Subcutaneous abdominal adipose tissue (tissue), 5 donors: ENCODE measurements around the gene GTSE1.

ENCODE experiments used
- H3K27ac ChIP-seq: one replicate; pipeline ENCODE4 v1.7.0; 2013; ENCODE audit warnings: low read depth, mild to moderate bottlenecking, inconsistent platforms, low read length, moderate library complexity
- H3K27me3 ChIP-seq, 5 donors: one replicate each; pipeline ENCODE4 v1.7.0; 2013; ENCODE audit warnings: low read length in 5 of 5, inconsistent platforms in 1 of 5; ENCODE audit not compliant: control insufficient read depth in 5 of 5, insufficient read depth in 4 of 5
- H3K36me3 ChIP-seq, 5 donors: one replicate each; pipeline ENCODE4 v1.7.0; 2013; ENCODE audit warnings: low read length in 5 of 5; ENCODE audit not compliant: control insufficient read depth in 5 of 5, insufficient read depth in 5 of 5
- H3K4me1 ChIP-seq, 5 donors: one replicate each; pipeline ENCODE4 v1.7.0; 2013; ENCODE audit warnings: low read length in 5 of 5, mild to moderate bottlenecking in 3 of 5, moderate library complexity in 1 of 5; ENCODE audit not compliant: control insufficient read depth in 5 of 5, insufficient read depth in 5 of 5
- H3K4me3 ChIP-seq, 5 donors: one replicate each; pipeline ENCODE4 v1.7.0; 2013; ENCODE audit warnings: low read length in 5 of 5, low read depth in 1 of 5
- H3K9ac ChIP-seq, 5 donors: one replicate each; pipeline ENCODE4 v1.7.0; 2013; ENCODE audit warnings: low read length in 5 of 5, mild to moderate bottlenecking in 4 of 5, moderate library complexity in 3 of 5
- H3K9me3 ChIP-seq, 5 donors: one replicate each; pipeline ENCODE4 v1.7.0; 2013; ENCODE audit warnings: low read length in 5 of 5; ENCODE audit not compliant: control insufficient read depth in 5 of 5
- donor health status: healthy.
- donor health status: healthy.
- donor health status: healthy.
- donor health status: healthy.
- donor health status: healthy.

Gene GTSE1

GRCh38 chr22:46362934-46363515 is 66.4 kb downstream of the GTSE1 start:
- H3K9ac ChIP-seq: no peak overlapping the region
- H3K27me3 ChIP-seq: peaks cover 17 to 43% (median 28%) of the 10 kb centered on the region in 5 donors
- peaks cover 0 to 15% (median 4%) of the 10 kb centered on the region in 5 donors for H3K36me3 ChIP-seq
- no peak overlapping the region for H3K27ac ChIP-seq
- H3K4me1 ChIP-seq: peaks cover 0 to 8% (median 0%) of the 10 kb centered on the region in 5 donors
- peaks cover 0 to 3% (median 0%) of the 10 kb centered on the region in 5 donors for H3K9me3 ChIP-seq
- H3K4me3 ChIP-seq: no peak overlapping the region

DNA sequence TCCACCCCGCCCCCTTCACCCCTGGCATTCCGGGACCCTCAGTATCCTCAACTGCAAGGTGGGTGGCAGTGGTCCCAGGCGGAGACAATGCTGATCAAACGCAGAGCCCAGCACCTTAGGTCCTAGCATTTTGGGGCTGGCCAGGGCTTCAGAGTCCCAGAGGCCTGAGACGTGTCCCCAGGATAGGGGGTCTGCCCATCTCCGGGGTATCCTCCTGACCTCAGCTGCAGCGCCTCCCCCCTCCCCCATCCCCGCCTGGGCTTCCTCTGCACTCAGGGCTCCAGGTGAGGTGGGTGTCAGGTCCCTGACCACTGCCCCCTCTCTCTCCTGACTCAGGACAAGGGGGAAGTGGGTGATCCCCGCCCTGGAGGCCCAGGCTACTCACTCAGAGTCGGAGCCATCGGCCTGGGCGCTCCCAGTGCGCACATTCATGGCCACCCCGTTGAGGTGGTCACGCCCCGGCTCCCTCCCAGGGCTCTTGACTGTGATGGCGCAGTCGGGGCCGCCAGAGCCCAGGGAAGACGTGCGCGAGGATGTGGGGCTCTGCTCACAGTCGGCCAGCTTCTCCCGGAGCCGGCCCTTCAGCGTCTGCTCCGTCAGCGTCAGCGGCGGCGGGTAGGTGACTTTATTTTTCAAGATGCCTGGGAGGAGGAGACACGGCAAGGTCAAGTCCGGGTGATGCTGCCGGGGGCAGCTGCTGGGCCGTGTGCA is 67.1 kb downstream of the GTSE1 start:
- Histone ChIP-seq H3K9me3 (peaks cover 0 to 3% (median 0%) of the 10 kb centered on the region in 5 donors), H3K4me3 (no peak overlapping the region), H3K9ac (no peak overlapping the region), H3K36me3 (peaks cover 0 to 10% (median 0%) of the 10 kb centered on the region in 5 donors), H3K27me3 (peaks cover 17 to 43% (median 31%) of the 10 kb centered on the region in 5 donors), H3K4me1 (peaks cover 0 to 8% (median 0%) of the 10 kb centered on the region in 5 donors), H3K27ac (no peak overlapping the region)

DNA sequence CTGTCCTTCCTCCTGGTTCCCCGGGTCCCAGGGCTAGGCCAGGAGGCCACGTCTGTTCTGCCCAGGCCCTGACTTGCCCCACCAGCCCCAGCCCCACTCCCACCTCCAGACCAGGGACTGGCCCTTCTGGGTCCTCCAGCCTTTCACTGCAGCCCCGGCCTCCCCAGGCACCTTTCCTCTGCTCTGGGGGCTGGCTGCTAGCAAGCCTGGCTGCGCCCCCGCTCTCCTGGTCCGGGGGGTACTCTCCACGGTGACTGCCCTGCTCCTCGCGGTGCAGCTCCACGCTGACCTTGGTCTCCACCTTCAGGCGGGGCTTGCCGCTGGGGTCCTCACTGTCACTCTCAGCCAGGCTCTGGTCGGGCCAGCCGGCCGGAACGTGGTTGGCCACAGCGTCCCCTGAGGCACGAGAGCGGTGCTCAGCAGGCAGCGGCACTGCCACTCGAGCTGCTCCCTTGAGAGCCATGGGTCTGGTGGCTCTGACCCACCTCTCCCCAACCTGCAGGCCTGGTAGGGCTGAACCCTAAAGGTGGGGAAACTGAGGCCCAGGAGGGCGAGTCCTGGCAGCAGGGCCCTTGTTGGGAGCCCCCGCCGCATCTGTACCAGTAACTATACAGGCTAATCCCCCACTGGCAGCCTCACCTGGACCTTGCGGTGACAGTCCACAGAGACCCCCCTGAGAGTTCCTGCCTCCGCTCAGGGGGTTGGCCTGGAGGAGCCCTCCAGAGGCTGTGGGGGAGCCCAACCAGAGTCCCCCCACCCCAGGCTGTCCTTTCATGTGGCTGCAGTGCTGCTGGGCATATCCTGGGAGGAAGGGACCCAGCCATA is 67.9 kb downstream of the GTSE1 start:
- H3K27ac ChIP-seq: no peak overlapping the region
- H3K4me1 ChIP-seq: peaks cover 0 to 8% (median 0%) of the 10 kb centered on the region in 5 donors
- peaks cover 0 to 3% (median 0%) of the 10 kb centered on the region in 5 donors for H3K9me3 ChIP-seq
- peaks cover 0 to 2% (median 0%) of the 10 kb centered on the region in 5 donors for H3K36me3 ChIP-seq
- H3K4me3 ChIP-seq: no peak overlapping the region
- no peak overlapping the region for H3K9ac ChIP-seq
- H3K27me3 ChIP-seq: peaks cover 17 to 43% (median 31%) of the 10 kb centered on the region in 5 donors

DNA sequence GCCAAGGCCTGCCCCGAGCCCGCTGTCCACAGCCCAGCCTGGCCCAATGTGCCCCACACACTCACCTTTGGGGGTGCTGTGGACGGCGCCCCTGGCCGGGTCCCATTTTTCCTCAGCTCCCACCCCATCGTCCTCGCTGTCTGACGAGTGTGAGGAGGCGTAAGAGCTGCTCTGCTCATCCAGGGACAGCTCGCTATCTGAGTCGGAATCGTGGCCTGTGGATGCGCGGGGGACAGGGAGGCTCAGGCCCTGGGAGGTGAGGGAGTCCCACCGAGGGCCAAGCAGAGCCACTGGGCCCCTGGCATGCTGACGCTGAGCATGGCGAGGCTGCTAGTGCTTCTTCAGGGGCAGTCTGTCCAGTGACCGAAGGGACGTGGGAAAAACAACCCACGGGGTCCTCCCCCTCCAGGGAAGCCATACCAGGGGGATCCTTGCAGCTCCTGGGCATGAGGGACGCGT is 68.5 kb downstream of the GTSE1 start:
- H3K9ac ChIP-seq: no peak overlapping the region
- peaks cover 0 to 8% (median 0%) of the 10 kb centered on the region in 5 donors for H3K4me1 ChIP-seq
- peaks cover 0 to 2% (median 0%) of the 10 kb centered on the region in 5 donors for H3K9me3 ChIP-seq
- H3K27ac ChIP-seq: no peak overlapping the region
- H3K36me3 ChIP-seq: no peaks in the 10 kb centered on the region
- H3K4me3 ChIP-seq: no peak overlapping the region
- peaks cover 17 to 43% (median 31%) of the 10 kb centered on the region in 5 donors for H3K27me3 ChIP-seq

DNA sequence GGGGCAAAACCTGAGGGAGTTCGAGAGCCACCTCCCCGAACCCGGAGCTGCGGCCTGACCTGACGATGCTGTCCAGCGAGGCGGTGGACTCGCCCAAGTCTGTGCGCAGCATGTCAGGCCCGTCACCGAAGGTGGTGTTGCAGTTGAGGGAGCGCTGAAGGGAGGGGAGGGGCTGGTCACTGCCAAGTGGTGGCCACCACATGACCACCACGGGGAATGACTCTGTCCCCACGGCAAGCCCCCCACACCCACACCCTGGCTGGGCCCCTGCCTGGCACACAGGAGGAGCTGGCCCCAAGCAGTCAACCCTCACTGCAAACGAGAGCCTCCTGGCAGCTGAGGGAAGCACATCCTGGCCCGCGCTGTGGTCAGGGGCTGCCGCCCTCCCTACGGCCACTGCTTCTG is 69.7 kb downstream of the GTSE1 start:
- peaks cover 0 to 8% (median 0%) of the 10 kb centered on the region in 5 donors for H3K4me1 ChIP-seq
- H3K27ac ChIP-seq: no peak overlapping the region
- H3K9ac ChIP-seq: no peak overlapping the region
- H3K9me3 ChIP-seq: no peaks in the 10 kb centered on the region
- H3K36me3 ChIP-seq: no peaks in the 10 kb centered on the region
- H3K27me3 ChIP-seq: peaks cover 17 to 45% (median 31%) of the 10 kb centered on the region in 5 donors
- H3K4me3 ChIP-seq: no peak overlapping the region

DNA sequence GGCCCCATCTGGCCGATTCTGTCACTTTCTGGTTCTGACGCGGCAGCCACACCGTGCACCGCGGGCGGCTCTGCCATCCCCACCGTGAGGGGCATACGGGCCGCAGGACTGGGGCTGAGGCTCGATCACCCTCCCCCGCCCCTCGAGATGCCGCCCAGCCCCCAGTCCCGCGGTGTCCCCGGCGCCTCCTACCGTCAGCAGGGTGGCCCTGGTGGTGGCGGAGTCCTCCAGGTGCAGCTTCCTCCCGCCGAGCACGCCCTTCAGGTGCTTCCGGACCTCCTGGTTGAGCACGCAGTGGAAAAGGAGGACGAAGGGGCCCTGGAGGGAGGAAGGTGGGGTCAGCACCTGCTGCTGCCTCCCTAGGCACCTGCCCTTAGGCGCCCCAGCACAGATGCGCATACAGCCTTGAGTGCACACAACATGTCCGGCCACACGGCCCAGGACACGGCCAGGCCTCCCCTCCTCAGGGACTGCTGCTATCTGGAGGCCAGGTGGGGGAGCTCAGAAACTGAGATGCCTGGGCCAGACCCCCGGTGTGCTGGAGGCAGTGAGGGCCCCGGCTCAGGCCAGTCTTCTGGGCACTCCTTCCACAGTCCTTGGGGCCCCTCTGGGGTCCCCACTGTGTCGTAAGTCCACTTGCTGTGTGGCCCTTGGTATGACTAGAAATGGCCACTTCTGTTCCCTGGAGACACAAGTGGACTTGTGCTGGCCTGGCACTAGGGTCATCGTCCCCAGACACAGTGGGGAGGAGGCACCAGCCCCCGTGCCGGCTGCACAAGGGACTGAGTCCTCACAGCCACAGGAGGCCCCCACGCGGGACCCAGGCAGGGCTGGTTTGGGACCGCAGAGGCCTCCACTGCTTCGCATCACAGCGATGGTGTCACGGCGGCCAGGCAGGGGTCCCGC is 70.4 kb downstream of the GTSE1 start:
- no peaks in the 10 kb centered on the region for H3K36me3 ChIP-seq
- peaks cover 0 to 7% (median 0%) of the 10 kb centered on the region in 5 donors for H3K4me1 ChIP-seq
- no peaks in the 10 kb centered on the region for H3K9me3 ChIP-seq

GRCh38 chr22:46367707-46368191 is 71.1 kb downstream of the GTSE1 start:
- H3K36me3 ChIP-seq: no peaks in the 10 kb centered on the region
- H3K27me3 ChIP-seq: peaks cover 17 to 45% (median 33%) of the 10 kb centered on the region in 5 donors
- peaks cover 0 to 5% (median 0%) of the 10 kb centered on the region in 5 donors for H3K4me1 ChIP-seq
- no peak overlapping the region for H3K27ac ChIP-seq
- H3K4me3 ChIP-seq: no peak overlapping the region
- H3K9ac ChIP-seq: no peak overlapping the region
- no peaks in the 10 kb centered on the region for H3K9me3 ChIP-seq

More for the DNA sequence above, 70.4 kb downstream of the GTSE1 start:
- H3K9ac ChIP-seq: no peak overlapping the region
- no peak overlapping the region for H3K4me3 ChIP-seq
- H3K27ac ChIP-seq: no peak overlapping the region
- H3K27me3 ChIP-seq: peaks cover 17 to 45% (median 31%) of the 10 kb centered on the region in 5 donors

- H3K27ac ChIP-seq: no peak overlapping the region
Measured at GRCh38 chr22:46368422-46368821, 71.8 kb downstream of the GTSE1 start.

More at GRCh38 chr22:46368422-46368821, 71.8 kb downstream of the GTSE1 start:
- Histone ChIP-seq H3K9me3 (no peaks in the 10 kb centered on the region), H3K9ac (no peak overlapping the region), H3K4me1 (peaks cover 0 to 5% (median 0%) of the 10 kb centered on the region in 5 donors), H3K36me3 (no peaks in the 10 kb centered on the region), H3K27me3 (peaks cover 17 to 40% (median 37%) of the 10 kb centered on the region in 5 donors), H3K4me3 (no peak overlapping the region)
